HG02938 (cell line): ENCODE data around the gene RPP25L.

Experiments used
- ATAC-seq: cut with Tn5 transposase; IDR thresholded peaks from one replicate; pipeline ENCODE4 v1.9.1; 2021; ENCODE audit warnings: mild to moderate bottlenecking, moderate library complexity; ENCODE audit not compliant: unreplicated experiment

The RPP25L gene

GRCh38 chr9:34572092-34572491, 39.8 kb downstream of the RPP25L start:
- no peak for ATAC-seq

DNA sequence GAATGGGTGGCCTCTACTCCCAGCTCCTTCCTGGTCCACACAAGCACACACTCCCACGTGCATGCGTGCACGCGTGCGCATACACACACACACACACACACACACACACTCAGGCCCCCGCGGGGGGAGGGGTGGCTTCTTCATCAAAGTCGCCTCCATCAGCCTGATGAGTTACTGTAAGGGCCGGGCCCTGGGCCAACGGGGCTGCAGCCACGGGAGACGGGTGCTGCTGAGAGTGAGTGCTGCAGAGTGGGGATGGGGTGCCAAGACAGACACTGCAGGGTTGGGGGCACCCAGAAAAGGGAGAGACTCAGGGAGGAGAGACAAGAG, 40.5 kb downstream of the RPP25L start:
- no peak for ATAC-seq

DNA sequence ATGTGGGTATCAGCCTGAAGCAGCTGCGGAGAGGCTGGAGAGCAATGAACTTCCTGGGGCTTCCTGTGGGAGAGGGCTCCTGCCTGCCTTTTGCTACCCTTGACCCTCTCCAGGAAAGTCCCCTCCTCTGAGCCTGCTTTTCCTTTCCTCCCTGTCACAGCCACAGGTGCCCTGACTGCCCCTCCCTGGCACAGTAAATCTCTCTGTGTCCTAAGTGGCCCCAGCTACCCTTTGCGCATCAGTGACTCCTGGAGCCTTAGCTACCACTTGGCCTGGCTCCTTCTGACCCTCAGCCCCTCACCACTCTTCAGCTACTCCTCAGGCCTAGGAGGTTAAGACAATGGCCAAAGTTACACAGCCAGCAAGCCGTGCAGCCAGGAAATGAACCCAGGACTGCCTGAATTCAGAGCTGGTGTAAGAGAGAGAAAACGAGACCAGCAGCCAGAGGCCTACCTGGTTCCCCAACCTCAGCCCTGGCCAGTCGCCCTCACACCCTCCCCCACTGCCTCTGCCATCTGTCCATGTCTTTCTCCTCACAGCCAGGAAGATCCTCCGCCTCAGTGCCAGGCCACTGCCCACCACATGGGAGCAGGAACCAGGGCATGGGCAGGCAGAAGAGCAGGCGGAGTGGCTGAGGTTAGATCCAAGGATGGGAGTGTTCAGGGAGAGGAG, 41.0 kb downstream of the RPP25L start:
- ATAC-seq: no peak

- ATAC-seq: no peak
Measured at GRCh38 chr9:34570376-34570775, 41.5 kb downstream of the RPP25L start.

GRCh38 chr9:34568774-34569173, 43.1 kb downstream of the RPP25L start:
- ATAC-seq: no peak

DNA sequence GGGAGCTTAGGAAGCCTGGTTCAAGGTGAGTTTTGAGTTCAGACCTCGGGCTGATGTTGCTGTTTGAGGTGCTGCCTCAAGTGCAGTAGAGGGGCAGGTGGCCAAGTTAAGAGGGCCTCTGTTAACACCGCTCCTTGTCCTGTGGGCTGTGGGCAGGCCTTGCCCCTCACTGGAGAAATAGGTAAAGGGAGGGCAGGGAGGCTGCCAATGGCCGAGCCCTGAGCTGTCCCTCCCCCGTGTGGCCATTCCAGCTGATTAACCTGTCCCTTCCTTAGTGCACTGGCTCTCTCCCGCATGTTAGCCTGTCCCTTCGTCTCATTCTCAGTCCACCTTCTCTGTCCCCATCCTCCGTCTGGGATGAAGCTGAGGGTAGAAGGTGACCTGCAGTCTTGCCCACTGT, 43.8 kb downstream of the RPP25L start:
- no peak for ATAC-seq

- no peak for ATAC-seq
Measured at GRCh38 chr9:34566972-34567371, 44.9 kb downstream of the RPP25L start.

- no peak for ATAC-seq
Measured at GRCh38 chr9:34566322-34566721, 45.6 kb downstream of the RPP25L start.

- no peak for ATAC-seq
Measured at GRCh38 chr9:34565856-34566255, 46.0 kb downstream of the RPP25L start.

DNA sequence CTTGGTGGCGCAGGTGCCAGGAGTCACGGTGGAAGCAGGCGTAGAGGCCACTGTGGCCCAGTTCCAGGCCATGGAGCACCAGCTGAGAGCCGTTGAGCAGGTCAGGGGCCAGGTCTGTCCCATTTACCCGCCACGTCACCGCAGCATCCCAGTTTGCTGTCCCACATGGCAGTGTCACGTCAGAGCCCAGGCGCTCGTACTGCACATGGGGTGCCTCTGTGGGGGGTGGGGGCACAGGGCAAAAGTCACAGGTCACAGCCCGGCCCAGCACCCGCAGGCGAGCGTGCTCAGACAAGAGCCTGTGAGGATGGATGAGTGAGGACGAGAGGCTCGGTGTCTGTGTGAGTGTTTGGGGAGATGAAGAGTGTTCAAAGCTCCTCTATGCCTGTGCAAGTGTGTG, 47.3 kb downstream of the RPP25L start:
- no peak for ATAC-seq

- no peak for ATAC-seq
Measured at GRCh38 chr9:34563262-34563661, 48.6 kb downstream of the RPP25L start.

DNA sequence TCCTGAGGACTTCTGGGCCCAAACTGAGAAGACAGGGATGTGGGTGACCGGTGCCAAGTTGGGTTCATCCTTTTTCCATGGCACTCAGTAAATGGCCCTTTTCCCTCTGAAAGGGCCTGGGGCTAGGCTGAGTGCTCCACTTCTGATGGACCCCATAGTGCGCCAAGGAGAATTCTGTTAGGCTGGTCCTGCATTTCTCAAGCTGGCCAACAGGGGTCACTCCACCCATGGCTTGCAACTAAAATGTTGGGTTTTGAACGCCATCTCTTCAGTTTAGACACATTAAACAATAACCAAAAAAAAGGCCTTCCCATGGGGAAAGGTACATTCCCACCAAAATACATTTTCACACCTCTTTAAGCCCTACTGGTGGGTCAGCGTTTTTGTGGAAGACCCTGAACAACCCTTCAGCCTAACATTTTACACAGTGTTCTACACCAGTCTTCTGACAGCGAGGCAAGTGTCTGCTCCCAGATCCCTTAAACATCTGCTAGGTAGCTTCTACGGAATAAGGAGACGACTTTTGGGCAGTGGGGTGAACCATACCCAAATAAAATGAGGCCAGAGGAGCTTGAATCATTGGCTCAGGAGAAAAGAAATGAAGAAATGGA, 49.7 kb downstream of the RPP25L start:
- ATAC-seq: no peak

DNA sequence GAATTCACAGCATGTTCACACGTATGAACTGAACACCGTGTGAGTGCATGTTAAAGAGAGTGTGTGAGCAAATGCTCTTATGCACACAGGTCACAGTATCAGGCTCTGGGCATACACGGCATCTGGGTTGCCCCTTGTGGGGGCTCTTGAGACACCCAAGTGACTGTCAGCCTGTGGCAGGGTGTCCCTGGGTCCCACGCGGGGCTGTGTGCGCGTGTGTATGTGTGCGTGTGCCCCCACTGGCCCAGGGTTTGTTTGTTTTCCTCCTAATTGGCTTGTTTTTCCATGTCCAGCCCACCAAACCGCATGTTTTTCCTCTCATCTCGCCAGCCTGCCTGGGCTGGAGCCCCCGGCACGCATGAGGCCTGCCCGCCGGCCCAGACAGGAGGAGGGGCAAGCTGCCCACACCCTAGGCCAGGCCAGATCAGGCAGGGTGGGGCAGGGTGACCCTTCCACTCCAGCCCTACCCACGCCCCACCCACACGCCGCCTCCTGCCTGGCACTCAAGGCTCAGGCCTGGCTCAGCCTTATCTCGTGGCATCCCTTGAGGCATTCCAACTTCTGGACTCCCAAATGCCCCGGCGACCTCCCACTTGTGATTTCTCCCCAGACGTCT, 51.2 kb downstream of the RPP25L start:
- no peak for ATAC-seq
